Parathyroid adenoma (tissue), 2 donors: Measurements from ENCODE around the gene UNG.

ENCODE experiments used
- H2AFZ ChIP-seq: fragments of 300-600 bp; sonication (generic); one replicate; pipeline ENCODE4 v1.7.0; 2017; ENCODE audit warnings: antibody characterized with exemption, mild to moderate bottlenecking
- H3K27ac ChIP-seq: fragments of 300-600 bp; sonication (generic); one replicate; pipeline ENCODE4 v1.7.0; 2017
- H3K27me3 ChIP-seq: fragments of 300-600 bp; sonication (generic); one replicate; pipeline ENCODE4 v1.7.0; 2017; ENCODE audit warnings: low read length; ENCODE audit not compliant: control insufficient read depth, insufficient read depth
- H3K36me3 ChIP-seq: fragments of 300-600 bp; sonication (generic); one replicate; pipeline ENCODE4 v1.7.0; 2017; ENCODE audit warnings: low read length; ENCODE audit not compliant: control insufficient read depth, insufficient read depth
- H3K4me1 ChIP-seq: fragments of 300-600 bp; sonication (generic); one replicate; pipeline ENCODE4 v1.7.0; 2017; ENCODE audit warnings: control low read depth
- H3K4me2 ChIP-seq: fragments of 300-600 bp; sonication (generic); one replicate; pipeline ENCODE4 v1.7.0; 2017; ENCODE audit warnings: low read length
- H3K4me3 ChIP-seq: fragments of 300-600 bp; sonication (generic); one replicate; pipeline ENCODE4 v1.7.0; 2017; ENCODE audit warnings: low read depth, low read length
- H3K79me2 ChIP-seq: fragments of 300-600 bp; sonication (generic); one replicate; pipeline ENCODE4 v1.7.0; 2017; ENCODE audit warnings: control low read depth
- H3K9ac ChIP-seq: fragments of 300-600 bp; sonication (generic); one replicate; pipeline ENCODE4 v1.7.0; 2017; ENCODE audit warnings: mild to moderate bottlenecking
- H3K9me3 ChIP-seq: fragments of 300-600 bp; sonication (generic); one replicate; pipeline ENCODE4 v1.7.0; 2017; ENCODE audit warnings: low read length; ENCODE audit not compliant: control insufficient read depth
- TF ChIP-seq, protein P1 (sequence below): fragments of 300-600 bp; sonication (generic); IDR thresholded peaks from one replicate; pipeline ENCODE4 v1.7.0; 2017; ENCODE audit warnings: antibody characterized with exemption, mild to moderate bottlenecking
- donor health status: primary hyperparathyroidism.

Gene UNG

GRCh38 chr12:109121346-109121880 lies 24.0 kb downstream of the UNG start:
- peaks cover 35% of the 10 kb centered on the region for H3K79me2 ChIP-seq
- H3K36me3 ChIP-seq: no peaks in the 10 kb centered on the region
- H3K4me2 ChIP-seq: no peak overlapping the region
- no peaks in the 10 kb centered on the region for H3K27me3 ChIP-seq
- H3K27ac ChIP-seq: no peak overlapping the region
- no peak overlapping the region for H3K4me3 ChIP-seq
- H3K9ac ChIP-seq: no peak overlapping the region
- no peak overlapping the region for H2AFZ ChIP-seq
- no peaks in the 10 kb centered on the region for H3K9me3 ChIP-seq
- H3K4me1 ChIP-seq: peaks cover 36% of the 10 kb centered on the region
- TF ChIP-seq, protein P1, sequence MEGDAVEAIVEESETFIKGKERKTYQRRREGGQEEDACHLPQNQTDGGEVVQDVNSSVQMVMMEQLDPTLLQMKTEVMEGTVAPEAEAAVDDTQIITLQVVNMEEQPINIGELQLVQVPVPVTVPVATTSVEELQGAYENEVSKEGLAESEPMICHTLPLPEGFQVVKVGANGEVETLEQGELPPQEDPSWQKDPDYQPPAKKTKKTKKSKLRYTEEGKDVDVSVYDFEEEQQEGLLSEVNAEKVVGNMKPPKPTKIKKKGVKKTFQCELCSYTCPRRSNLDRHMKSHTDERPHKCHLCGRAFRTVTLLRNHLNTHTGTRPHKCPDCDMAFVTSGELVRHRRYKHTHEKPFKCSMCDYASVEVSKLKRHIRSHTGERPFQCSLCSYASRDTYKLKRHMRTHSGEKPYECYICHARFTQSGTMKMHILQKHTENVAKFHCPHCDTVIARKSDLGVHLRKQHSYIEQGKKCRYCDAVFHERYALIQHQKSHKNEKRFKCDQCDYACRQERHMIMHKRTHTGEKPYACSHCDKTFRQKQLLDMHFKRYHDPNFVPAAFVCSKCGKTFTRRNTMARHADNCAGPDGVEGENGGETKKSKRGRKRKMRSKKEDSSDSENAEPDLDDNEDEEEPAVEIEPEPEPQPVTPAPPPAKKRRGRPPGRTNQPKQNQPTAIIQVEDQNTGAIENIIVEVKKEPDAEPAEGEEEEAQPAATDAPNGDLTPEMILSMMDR: no peak

DNA sequence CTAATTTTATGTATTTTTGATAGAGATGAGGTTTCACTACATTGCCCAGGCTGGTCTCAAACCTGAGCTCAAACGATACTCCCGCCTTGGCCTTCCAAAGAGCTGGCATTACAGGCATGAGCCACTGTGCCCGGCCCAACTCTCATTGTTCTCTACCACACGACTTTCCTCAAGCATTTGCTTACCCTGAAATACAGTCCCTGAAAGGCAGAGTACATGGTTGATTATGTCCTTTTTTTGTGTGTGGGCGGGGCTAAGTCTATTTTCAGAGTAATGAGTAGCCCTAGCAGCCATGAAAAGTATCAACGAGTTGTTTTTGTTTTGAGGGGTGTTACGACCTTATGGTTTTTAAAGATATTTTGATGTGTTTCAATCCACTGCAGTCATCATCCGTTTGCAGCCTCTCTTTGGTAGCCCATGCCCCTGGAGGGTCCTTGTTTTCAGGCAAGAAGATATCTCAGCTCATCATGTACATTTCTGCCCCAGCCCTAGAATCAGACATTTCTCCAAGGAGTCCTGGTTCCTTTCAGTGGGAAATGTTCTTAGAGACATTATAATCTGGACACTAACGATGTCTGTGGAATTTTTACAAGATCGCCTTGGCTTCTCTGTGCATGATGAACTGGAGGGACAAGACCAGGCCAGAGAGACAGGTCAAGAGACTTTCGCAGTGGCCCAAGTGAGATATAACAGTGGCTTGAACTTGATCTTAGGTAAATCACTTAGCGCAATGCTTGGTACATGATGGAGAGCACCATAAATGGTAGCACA lies 27.7 kb downstream of the UNG start:
- H3K9ac ChIP-seq: no peak overlapping the region

GRCh38 chr12:109125791-109126190 lies 28.4 kb downstream of the UNG start:
- Histone ChIP-seq H3K4me2 (peak overlapping the region; percentile 9), H3K27ac (peak overlapping the region; percentile 89), H3K4me3 (no peak overlapping the region), H3K36me3 (no peaks in the 10 kb centered on the region), H3K4me1 (peaks cover 25% of the 10 kb centered on the region), H3K79me2 (peaks cover 27% of the 10 kb centered on the region), H2AFZ (no peak overlapping the region), H3K27me3 (no peaks in the 10 kb centered on the region), H3K9me3 (no peaks in the 10 kb centered on the region), H3K9ac (no peak overlapping the region)
- TF ChIP-seq, protein P1: no peak

More for the DNA sequence above, 27.7 kb downstream of the UNG start:
- Histone ChIP-seq H3K36me3 (no peaks in the 10 kb centered on the region), H3K4me2 (no peak overlapping the region), H3K27ac (peak overlapping the region; percentile 89), H3K4me1 (peaks cover 25% of the 10 kb centered on the region), H3K27me3 (no peaks in the 10 kb centered on the region), H2AFZ (no peak overlapping the region), H3K4me3 (no peak overlapping the region), H3K79me2 (peaks cover 34% of the 10 kb centered on the region), H3K9me3 (no peaks in the 10 kb centered on the region)
- TF ChIP-seq, protein P1: no peak

DNA sequence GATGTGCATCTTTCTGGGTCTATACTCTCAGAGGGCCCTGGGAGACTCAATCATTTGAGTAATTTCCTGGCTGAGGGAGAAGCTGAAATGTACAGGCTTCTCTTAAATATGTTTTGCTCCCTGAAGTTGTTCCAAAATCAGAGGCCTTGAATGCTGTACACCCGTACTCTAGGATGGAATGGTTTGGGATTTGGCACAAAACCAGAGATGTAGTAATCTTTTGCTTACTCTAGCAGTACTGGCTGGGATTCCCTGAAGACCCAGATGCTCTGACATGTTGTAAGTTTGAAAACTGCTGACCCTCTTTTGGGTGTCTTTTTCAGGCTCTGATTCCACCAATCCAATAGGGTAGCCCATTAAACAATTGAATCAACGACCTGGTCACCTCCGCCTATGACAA lies 29.4 kb downstream of the UNG start:
- Histone ChIP-seq H3K27ac (peak overlapping the region; percentile 89), H3K9ac (no peak overlapping the region)

More for the DNA sequence above, 29.4 kb downstream of the UNG start:
- peaks cover 19% of the 10 kb centered on the region for H3K79me2 ChIP-seq
- no peak overlapping the region for H3K4me3 ChIP-seq
- no peak overlapping the region for H2AFZ ChIP-seq
- H3K27me3 ChIP-seq: no peaks in the 10 kb centered on the region
- TF ChIP-seq, protein P1: no peak
- H3K4me2 ChIP-seq: no peak overlapping the region
- H3K4me1 ChIP-seq: peaks cover 33% of the 10 kb centered on the region
- H3K9me3 ChIP-seq: no peaks in the 10 kb centered on the region
- H3K36me3 ChIP-seq: no peaks in the 10 kb centered on the region
